NCI-H146 treated with DMSO at 0.1 percent for 48 hours (cell line): ENCODE results near the gene KCNH2.
A peak's percentile ranks its signal among the peaks of the same experiment; 100 is the strongest.

Experiments used
- DNase-seq: peaks from one replicate; lab custom pipeline; 2025; ENCODE audit not compliant: unreplicated experiment; lab: John Stamatoyannopoulos, UW

Gene KCNH2

GRCh38 chr7:150939052-150939451 lies 39.1 kb downstream of the KCNH2 start:
- no peak for DNase-seq

DNA sequence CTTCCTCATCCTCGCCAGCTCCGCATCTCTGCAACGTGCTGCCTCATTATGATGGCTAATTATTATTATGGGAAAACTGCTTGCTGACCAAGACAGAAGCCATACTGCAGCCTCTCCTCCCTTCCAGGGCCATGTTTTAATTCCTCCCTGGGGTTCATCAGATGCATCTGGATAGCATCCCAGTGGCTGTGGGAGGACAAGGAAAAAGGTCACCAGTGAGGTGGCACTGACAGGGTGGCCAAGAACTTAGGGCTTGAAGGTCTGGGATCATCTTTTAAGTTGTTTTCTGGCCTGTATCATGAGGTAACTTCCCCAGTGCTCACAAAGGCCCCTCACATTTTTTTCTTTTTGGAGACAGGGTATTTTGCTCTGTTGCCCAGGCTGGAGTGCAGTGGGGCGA lies 39.6 kb downstream of the KCNH2 start:
- DNase-seq = no peak

DNA sequence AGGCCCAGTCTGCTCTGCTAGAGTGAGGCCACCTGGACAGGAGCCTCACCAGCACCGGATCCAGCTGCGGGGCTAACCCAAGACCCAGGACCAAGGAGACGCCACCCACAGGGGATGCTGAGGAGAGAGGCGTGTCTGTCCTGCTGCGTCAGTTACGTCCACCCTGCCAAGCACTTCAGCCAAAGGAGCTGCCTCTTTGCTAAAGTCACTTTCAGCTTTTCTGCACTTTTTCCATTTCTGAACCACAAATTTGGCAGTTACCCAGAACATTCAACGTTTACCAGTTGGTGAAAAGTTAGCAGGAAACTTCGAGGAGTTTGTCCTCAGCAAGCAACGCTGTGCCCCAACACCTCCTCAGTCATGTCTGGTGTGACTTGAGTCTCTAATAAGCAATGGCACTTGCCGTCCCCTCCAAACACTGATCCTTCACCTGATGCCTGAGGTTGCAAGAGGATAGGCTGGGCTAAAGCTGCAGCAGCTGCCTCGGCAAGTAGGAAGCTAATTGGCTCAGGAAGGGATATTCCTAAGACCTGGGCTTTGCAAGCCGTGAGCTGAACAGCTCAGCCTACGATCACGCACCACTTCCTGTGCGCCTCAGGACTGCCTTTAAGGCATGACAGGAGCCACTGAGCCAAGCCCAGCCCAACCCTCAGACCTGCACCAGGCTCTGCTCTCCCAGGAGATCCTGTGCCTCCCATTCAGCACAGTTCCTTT lies 40.1 kb downstream of the KCNH2 start:
- peak; percentile 15 for DNase-seq

DNA sequence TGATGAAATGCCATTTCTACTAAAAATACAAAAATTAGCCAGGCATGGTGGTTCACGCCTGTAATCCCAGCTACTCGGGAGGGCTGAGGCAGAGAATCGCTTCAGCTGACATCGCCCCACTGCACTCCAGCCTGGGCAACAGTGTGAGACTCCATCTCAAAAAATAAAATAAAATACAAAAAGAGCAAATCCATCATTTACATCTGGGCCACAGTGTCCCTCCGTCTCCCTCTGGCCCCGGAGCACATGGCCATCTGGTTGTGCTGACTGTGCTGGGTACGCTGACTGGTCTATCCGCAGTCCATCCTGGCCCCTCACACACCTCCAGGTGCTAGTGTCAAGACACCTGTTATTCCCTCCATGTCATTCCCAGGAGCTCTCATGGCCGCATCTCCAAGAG lies 42.1 kb downstream of the KCNH2 start:
- DNase-seq = no peak

DNA sequence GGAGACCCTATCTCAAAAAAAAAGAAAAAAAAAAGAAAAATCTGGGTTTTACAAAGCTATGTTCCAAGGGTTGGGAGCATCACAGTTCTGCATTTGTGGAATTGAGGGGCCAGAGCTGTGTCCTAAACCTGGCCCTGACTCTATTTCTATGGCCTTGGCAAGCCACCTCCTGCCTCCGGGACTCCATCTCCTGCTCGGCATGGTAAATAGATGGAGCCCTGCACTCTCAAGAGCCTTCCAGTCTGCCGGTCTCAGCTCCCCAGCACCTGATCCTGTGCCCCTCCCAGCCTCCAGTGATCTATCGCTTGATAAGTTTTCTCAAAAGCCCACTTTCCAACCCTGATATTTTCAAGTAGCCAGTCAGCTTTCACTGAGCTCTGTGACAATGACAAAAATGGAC lies 43.0 kb downstream of the KCNH2 start:
- no peak for DNase-seq

DNA sequence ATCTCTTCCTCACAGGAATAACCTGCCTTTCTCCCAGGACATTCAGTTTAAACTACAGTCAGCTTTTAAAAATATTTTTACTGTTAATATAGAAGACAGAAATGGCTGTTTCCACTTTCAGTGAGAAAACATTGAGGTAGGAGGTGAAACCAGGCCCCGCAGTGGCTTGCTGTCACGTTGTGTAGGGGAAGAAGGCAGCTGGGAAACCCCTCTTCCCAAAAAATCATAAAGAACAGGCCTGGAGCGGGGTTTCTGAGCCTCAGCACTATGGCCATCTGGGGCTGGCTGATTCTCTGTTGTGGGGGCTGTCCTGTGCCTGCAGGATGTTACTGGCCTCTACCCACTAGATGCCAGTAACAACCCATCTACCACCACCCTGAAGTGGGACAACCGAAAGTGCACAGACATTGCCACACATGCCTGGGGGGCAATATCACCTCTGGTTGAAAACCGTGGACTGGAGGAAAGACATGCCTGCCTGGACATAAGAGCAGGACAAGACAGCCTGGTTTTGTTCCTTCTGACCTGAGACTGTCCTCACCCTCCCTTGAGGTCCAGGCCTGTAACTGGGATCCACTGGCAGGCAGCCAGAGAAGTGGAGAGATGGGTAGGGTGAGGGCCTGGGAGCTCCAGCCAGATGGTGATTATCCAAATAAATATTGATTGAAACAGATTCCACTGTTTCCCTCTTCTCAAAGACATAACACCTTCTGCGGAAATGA lies 43.9 kb downstream of the KCNH2 start:
- no peak for DNase-seq

DNA sequence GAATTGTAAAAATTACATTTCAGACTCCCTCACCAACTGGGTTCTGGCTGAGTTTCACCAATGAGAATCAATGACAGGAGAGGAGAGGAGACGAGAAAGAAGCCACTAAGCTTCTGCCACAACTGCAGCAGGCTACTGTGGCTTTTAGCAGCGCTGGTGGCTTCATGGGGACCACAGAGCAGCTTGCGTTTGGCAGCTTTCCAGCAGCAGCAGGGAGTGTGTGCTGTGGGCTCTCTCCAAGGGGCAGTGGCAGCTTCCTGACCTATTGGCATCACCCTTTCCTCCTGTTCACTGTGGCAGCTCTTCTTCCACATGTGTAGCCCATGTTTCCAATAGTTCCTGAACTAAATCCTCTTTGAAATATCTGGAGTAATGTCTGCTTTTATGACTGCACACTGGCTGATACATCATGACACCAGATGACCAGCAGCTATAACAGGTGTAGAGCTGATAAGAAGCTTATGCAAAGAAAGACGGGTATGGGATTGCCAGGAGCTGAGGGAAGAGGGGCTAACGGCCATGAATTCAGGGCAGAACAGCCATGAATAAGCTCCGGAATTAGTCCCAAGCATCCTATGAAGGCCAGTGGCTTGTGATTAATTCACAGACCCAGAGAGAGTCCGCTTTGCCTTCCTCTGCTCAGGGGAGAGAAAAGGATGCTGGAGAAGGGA lies 46.8 kb downstream of the KCNH2 start:
- peak; percentile 83 for DNase-seq

GRCh38 chr7:150928541-150928940 lies 49.6 kb downstream of the KCNH2 start:
- DNase-seq = no peak

DNA sequence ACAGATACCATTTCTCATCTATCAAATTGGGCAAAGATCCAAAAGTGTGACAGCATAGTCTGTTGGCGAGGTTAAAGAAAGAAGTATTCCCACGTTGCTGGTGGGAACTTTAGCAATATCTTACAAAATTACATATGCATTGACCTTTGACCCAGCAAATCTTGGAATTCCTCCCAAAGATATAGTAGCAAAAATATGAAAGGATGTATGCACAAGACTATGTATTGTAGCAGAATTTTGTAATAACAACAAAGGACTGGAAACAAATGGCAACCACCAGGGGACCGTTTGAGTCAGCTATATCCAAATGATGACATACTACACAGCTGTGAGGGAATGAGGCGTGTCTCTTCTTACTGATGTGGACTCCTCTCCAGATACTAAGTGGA lies 50.2 kb downstream of the KCNH2 start:
- no peak for DNase-seq

- DNase-seq = no peak
These were observed 50.8 kb downstream of the KCNH2 start for GRCh38 chr7:150927157-150927955.

DNA sequence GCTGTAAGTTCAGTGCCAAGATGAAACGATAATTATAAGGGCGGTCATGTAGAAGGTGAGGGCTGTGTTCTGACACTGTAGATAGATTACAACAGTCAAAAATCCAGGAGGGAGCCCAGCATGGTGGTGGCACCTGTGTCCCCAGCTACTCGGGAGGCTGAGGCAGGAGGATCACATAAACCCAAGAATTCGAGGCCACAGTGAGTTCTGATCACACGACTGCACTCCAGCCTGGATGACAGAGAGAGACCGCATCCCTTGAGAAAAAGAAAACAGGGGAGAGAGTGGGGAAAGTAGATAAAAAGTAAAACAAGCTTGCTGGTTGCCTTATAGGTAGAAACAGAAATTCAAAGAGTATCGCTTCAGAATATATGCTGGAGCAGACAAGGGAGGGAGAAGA lies 52.1 kb downstream of the KCNH2 start:
- no peak for DNase-seq

DNA sequence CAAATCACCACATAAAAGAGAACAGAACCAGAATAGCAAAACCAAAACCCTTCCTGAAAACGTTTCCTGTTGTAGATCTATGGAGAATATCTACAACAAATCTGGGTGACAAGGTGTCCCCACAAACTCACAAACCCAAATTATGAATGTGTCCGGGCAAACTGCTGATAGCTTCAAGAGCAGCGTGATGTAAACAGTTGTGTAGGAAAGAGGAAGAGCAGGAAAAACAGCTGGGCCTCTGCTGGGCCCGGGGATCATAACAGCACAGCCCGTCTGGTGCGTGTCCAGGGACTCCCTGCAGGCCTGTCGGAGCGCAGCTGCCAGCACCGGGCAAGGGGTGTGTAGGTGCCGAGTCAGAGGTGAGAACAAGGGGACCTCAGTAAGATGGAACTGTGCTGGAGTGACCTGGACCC lies 53.7 kb downstream of the KCNH2 start:
- DNase-seq = no peak

GRCh38 chr7:150923802-150924201 lies 54.3 kb downstream of the KCNH2 start:
- DNase-seq = no peak

- peak; percentile 6 for DNase-seq
These were observed 54.9 kb downstream of the KCNH2 start for GRCh38 chr7:150923196-150923595.

DNA sequence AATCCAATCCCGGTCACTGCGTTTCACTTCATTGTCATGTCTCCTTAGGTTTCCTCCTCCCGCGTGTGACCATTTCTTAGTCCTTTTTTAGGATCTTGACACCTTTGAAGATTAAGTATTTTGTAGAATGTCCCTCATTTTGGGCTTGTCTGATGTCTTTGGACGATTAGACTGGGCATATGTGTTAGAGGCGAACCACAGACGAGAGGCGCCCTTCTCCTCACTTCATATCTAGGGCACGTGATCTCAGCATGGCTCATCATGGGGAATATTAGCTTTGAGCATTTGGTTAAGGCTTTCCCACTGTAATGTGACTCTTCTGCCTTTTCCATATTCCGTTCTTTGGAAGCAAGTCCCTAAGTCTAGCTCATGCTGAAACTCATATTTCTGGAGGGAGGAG lies 59.0 kb downstream of the KCNH2 start:
- no peak for DNase-seq

DNA sequence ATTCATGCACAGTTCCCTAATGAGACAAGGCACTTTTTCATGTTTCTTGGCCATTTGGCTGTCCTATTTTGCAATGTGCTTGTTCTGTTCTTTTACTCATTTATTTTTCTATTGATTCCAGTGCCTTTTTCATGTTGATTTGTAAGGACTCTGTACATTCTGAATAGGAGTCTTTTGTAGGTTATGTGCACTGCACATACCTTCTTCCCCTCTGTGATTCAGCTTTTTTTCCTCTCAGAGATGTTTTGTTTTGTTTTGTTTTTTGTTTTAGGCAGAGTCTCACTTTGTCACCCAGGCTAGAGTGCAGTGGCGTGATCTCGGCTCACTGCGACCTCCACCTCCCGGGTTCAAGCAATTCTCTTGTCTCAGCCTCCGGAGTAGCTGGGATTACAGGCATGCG lies 59.7 kb downstream of the KCNH2 start:
- no peak for DNase-seq

DNA sequence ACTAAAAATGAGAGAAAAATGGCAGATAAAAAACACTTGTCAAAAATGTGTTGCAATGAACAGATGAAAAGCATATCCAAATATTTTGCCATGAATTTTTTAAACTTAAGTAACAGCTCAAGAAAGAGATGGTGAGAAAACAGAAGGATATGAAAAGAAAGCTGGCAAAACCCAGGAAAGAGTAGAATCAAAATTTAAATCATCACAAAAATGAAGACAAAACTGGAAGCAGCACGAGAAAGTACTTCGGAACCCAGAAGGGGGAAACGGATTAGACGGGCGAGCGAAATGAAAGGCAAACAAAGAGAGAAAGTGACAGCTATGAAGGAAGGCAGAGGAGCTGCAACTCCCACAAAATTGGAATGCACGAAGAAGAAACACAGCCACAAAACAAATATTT lies 60.2 kb downstream of the KCNH2 start:
- no peak for DNase-seq

- DNase-seq = no peak
These were observed 61.5 kb downstream of the KCNH2 start for GRCh38 chr7:150916670-150917069.

DNA sequence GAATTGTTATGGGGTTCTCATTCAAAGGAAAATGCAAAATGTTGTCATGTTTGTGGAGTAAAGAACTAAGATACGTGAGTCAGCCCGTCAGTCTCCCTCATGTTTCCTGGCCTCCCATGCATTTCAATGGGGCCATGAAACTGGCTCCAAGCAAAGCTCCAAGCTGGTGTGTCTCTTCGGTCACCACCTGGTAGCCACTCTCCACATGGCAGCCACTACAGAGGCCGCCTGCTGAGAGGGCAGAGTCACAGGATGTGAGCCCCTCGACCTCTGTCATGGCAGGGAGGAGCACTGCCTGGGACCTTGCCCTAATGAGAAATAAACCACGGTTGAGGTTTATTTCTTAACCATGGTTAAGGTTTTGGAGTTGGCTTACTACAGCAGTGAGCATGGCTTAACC lies 63.2 kb downstream of the KCNH2 start:
- no peak for DNase-seq

DNA sequence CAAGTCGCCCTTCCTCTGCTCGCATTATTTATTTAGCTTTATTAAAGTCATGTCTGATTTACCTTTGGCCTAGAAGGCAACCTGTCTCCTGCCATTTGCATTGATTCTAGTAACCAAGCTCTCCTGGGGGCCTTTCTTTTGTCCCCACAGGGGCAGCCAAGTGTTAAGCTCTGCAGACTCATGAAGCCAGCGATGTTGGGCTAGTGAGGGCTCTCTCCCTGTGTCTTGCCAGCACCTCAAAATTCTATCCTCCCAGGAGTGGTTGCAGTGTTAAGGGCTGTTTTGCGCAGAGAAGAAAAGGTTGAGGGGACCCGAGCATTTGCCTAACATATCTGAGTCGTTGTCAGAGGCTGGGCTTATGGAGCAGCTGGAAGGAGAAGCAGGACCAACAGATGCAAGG lies 63.9 kb downstream of the KCNH2 start:
- no peak for DNase-seq

- no peak for DNase-seq
These were observed 65.7 kb downstream of the KCNH2 start for GRCh38 chr7:150912427-150912826.
